Fibroblast of gingiva (primary cell): ENCODE results near the gene CLDN22.
A peak's percentile ranks its signal among the peaks of the same experiment; 100 is the strongest.

Experiments
- DNase-seq: peaks from one replicate; pipeline ENCODE4 v3.0.0-alpha.2; 2011; ENCODE audit warnings: low read depth

CLDN22 gene

DNA sequence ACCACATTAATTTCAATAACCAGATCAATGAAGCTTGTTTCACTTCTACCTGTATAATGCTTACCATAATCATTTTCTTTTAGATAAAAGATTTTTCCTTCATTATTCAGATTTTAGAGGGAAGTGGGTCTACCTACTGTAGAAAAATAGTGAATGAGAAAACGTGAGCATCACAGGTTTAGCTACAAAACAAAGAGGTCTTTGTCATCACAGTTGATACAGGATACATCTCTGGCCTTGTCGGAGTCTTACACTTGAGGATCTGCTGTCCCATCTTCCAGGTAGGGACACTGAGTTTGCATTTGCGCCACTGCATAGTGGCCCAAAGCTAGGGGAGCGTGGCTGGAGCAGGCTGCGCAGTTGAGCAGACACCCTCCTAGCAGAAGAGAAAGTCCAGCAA is 1.4 kb upstream of the CLDN22 start:
- no peak for DNase-seq

DNA sequence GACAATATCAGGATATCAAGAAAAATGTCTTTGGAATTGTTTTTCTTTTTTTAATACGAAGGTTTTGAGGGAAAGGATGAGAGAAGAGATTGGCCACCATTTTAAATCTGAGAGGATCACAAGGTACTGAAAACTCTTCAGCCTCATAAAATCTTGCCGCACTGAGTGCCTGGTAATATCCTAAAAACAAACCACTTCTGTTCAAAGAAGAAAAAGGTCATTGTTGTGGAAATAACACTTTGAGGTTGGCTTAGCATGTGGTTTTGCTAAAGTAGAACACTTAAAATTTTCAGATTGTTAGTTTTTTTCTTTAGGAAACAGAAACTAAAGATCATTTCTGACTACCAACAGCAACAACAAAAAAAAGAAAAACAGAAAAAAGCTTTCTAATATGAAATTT is 1.0 kb upstream of the CLDN22 start:
- DNase-seq, result no peak

DNA sequence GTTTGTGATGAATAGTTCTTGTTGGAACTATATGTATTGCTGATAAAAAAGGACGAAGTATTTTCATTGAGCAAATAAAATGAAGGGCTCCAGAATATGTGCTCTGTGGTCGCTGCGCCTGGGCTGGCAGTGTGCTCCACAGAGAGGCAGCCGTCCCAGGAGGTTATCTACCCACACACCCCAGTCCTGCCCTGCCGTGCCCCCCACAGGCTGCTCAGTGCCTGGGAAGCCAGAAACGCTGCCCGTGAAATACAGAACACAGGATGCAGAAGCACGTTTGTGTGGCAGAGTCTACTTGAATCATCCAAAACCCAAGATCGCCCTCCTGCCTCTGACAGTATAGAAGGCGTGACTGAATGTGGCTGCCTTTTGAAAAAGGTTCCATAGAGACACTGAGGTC is 1.4 kb downstream of the CLDN22 start:
- no peak for DNase-seq

DNA sequence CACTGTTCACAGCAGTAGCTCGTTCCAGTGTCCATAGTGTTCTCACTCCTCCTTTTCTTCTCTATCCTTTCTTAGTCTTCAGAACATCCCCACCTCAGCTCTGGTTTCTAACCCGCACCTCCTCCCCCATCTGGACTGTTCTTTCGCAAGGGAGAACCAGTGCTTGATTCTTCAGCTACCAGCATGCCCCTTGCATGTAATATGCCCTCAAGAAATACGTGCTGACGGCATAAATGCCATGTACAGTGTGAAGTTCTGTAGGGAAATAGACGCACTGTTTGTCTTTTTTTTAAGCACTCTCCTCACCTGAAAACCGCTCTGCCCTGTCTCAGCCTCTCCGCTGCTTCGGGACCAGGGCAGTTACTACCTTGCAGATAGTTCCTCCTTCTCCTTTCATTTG is 5.3 kb downstream of the CLDN22 start:
- DNase-seq, result no peak

DNA sequence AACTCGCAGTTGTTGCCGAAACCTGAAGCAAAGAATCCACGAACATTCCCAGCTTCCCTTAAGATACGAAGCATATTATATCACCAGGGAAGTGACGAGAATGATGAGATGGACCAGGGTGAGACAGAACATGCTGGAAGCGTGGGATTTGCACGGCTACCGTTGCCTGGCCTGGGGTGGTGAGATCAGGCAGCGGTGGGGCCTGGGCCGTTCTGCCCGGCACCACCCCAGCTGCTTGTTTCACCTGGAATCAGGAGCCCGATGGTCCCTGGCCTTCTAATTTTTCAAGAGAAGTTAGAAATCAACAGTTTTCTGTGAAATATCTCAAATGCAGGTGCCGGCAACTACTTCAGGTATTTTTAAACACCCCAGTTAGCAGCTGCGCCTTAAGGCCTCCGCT is 5.7 kb downstream of the CLDN22 start:
- no peak for DNase-seq

DNA sequence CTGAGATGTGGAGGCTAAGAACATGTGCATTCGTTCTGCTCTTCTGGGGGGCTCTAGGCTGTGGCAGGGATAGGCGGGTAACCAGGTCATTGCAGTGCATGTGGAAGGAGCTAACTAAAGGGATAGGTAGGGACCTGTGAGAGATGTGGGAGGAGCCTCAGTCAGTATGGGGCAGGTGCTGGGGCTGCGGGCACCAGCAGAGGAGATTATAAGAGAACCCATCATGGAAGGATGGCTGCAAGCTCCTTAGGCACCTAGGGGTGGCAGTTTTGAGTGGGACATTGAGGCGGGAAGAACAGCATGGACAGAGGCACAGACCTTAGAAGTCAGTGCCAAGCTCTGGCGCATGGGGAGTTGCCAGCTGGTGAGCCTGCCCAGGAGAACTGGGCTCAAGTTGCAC is 7.2 kb downstream of the CLDN22 start:
- no peak for DNase-seq

DNA sequence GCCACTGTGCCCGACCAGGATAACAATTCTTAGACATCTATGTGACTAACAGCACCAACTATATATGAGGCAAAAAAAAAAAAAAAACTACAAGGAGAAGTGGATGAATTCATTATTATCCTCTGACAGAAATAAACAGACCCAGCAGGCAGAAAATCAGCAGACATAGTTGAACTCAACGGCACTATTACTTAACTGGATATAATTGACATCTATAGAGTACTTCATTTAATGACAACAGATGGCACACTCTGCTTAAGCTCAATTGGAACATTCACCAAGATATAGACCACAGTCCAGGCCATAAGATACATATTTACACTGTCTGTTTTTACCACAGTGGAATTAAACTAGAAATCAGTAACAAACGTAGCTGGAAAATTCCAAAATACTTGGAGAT is 13.3 kb downstream of the CLDN22 start:
- no peak for DNase-seq

DNA sequence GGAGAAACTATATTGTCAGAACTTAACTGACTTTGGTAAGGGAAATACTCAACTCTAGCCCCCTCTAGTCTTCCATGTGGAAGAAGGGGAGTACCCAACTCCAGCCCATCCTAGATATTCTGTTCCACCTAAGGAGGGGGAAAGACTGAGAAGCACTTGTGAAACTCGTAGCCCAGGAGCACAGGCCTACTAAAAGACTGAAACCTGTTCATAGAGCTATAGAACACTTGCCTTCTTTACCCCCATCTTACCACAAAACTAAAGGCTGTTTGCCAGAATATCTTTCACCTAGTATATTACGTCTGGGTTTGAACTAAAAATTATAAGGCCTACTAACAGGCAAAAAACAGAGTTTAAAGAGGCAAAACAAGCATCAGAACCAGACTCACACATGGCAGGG is 15.5 kb downstream of the CLDN22 start:
- no peak for DNase-seq

DNA sequence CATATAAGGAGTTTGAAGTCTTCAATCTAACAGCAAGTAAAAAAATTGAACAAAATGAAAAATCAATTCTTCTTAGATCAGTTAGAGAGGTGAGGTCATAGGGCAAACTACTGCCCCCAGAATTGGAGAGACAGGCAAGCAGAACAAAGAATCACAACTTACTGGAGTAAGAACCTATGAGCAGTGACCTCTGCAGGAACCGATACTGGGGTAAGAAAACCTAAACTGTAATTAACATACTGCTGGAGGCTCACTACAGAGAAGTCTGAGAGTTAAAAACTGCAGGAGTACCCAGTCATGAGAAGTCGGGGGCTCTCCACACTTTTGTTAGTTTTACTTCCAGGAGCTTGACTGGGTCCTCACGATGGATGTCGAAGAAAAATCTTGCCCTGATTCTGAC is 16.0 kb downstream of the CLDN22 start:
- no peak for DNase-seq

DNA sequence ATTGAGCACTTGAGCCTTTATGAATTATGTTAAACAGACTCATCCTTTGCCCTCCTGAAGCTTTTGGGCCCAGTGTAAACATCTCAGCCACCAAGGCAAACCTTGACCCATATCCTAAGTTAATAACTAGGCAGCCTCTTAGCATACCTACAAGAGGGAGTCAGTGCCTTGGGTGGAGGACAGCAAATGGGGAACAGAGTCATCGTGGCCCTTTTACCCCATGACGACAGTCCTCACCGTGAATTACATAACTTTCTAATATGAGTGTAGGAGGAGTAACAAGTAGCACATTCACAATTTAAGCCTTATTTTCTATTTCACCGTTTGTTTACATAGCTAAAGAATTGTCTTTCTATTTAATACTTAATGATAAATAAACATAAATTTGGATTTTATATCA is 16.8 kb downstream of the CLDN22 start:
- no peak for DNase-seq

DNA sequence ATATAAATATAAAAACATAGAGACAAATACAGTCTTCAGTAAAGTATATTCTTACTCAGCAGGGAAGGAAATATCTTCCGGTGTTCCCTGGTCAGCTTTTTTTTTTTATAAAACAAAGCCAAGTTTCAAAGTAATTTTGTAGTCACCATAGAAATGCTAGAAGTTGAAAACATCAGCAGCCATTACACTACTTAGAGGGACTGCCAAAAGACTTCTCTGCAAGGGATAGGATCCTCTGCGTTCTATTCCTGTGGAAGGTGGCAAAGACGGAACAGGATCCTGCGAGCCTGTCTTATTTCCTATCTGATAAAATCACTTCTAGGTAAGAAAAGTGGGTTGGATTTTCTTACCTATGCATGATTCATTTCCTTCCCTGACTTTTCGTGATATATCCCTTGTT is 19.4 kb downstream of the CLDN22 start:
- no peak for DNase-seq

DNA sequence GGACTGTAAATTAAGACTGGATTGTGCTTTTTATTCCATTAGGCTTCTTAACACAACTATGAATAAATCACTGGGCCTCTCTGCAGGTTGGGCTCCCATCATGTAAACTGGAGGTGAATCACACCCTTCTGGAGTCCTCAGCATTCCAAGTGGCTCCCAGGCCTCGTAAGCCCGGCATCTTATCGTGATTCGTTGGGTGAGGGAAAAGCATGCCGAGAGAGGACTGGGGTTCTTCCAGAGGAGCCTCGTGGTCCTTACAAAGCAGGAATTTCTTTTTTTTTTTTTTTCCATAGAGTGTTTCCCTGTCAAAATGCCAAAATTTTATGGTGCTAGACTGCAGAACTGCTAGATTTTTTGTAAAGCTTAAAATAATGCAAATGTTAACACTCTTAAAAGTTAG is 20.0 kb downstream of the CLDN22 start:
- DNase-seq, result no peak

DNA sequence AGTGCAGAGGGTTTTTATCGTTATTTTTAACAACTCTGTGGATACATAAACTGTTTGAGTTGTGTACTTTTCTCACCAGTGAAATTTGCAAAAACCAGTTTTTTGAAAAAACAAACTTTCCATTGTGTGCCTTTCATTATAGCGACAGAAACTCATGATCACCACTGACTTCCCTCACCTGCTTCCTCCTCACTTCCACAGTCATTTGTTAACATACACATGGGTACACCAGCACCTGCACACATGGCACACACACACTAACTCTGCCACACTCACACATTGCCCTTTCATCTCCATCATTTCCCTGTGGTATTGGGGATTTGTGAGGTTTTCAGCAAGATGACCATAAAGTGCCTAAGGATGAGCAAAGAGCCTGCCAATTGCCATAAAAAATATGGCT is 20.6 kb downstream of the CLDN22 start:
- no peak for DNase-seq

DNA sequence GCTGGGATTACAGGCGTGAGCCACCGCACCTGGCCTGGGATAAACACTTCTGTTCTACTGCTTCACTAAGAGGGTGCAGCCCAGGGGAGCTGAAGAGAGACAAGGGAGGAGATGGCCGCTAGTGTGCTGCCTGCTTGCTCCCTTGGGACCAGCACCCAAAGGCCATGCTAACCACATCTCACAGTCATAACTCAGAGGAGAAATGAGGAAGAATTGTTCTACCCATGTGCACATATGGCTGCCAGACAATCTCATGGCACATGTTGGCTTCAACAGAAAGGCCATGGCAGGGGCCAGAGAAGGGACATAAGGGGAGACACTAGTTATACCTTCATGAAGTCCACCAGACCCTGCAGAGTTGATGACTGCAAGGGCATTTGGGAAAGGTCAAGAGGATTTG is 22.4 kb downstream of the CLDN22 start:
- DNase-seq, result no peak

DNA sequence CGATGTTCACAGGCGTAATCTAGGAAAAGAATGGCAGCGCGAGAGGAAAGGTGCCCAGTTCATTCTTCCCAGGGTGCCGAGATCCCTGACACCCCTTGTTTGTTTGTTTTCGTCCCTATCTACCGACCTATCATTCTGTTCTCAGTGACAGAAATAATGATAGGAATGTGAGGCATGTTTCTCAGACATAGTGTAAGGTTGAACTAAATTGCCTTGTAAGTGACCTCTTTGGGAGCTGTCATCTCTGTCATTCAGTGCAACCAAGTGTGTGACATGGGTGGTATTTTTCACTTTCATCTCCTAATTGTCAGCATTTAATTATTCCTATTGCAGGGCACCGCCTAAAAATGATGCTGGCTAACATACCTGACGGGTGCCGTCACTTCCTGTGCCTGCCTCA is 24.4 kb downstream of the CLDN22 start:
- no peak for DNase-seq

DNA sequence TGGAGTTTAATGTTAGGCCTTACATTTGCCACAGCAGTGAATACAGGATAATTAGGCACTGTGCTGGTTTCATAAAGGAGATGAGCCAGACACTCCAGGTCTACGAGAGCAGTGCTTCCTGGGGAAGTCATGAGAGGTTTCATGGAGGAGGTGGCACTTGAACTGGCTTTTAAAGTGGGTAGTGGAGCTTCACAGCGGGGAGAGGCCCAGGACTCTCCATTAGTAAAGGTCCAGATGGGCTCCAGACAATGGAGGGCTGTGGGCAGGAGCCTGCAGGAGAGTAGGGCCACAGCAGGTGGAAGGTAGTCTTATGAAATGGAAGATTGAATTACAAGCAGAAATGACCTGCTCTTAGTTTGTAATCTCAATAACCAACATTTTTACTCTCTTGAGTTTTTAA is 29.0 kb downstream of the CLDN22 start:
- DNase-seq, result no peak

DNA sequence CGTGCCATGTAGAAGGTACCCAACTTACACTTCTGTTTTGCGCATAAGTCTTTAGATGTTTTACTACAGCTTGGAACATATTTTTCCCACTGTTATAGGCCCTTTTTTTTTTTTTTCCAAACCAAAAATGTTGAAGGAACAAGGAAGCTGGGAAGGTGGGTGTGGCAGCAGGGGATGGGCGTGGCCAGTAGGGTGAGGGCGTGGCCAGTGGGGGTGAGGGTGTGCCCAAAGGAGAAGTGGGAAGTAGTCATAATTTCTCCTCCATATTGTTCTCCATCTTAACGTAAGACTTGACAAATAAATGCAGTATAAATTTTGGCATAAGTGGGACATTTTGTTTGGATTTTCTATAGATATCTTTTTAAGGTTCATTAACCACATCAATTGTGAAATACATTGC is 30.4 kb downstream of the CLDN22 start:
- DNase-seq, result no peak

DNA sequence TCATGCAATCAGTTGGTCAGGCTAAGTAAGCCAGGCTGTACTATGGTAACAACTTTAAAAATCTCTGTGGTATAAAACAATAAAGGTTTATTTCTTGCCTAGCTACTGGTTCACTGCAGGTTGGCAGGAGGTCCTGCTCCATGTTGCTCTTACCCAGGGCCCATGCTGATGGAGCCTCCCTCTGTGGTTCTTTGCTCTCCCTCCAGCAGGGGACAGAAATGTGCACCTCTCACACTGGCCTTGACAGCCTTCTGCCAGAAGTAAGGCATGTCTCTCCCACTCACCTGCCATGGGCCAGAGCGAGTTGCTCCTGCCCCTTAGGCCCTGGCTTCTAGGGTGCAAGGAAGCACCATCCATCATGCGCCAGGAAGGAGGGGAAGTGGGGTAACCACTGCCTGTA is 31.1 kb downstream of the CLDN22 start:
- DNase-seq, result no peak

DNA sequence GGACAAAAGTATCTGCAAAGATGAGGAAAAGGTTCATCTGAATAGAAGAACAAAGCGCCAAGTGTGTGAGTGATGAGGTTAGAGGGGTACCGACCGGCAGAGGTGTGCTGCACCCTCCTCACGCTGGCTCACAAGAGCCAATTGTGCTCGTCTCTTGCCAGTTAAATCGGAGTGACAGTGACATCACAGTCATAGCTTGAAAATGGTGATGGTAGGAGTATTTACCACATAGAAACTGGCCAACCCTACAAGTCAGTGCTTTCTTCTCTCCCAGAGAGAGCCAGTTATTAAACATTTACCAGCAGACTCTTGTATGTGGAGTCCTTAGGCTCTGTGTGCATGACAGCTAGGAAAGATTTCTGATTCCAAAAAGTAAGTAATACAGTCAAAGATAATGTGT is 32.4 kb downstream of the CLDN22 start:
- DNase-seq, result no peak

DNA sequence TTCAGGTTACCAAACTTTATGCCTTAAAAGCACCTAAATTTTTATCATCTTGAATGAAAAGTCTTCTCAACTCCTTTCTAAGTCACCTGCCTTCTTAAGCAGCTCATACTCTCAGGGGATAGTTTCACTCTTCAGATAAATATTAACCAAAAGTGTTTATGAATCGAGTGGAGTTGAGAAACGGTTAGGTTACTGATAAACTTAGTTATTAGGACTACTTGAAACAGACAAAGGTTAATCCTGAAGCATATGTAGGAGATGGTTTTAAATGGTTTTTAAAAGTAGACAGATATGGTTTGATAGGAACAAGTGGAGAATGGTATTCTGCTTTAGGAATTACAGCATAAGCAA is 32.8 kb downstream of the CLDN22 start:
- DNase-seq, result no peak

DNA sequence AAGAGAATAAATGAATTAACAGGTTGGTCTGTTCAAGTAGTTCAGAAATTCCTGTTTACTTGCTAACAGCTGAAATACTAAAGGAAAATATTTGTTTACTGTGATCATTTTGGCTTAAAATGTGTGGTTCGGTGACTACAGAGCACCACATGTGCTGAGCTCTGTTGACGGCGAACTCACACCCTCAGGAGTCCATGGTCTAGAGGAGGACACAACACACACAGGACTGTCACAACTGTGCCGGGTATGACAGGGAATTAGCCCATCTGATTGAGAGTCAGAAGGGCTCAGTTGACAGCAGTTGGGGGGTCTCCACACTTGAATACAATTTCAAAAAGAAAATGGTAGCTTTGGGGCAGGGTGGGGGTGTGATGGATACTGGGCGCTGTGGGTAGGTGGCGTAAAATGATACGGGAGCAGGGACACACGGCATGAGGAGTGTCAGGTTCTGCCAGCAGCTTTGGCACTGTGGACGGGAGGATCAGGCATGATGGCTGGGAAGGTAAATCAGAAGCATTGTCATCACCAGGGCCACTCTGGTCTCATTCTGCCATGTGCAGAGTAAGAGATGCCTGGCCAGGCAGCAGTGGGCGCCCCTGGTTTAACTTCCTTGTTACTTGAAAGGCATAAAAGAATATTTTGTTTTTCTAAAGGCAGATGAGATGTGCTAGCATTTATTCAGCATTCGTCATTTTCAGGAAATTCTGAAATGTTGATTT is 33.3 kb downstream of the CLDN22 start:
- no peak for DNase-seq

DNA sequence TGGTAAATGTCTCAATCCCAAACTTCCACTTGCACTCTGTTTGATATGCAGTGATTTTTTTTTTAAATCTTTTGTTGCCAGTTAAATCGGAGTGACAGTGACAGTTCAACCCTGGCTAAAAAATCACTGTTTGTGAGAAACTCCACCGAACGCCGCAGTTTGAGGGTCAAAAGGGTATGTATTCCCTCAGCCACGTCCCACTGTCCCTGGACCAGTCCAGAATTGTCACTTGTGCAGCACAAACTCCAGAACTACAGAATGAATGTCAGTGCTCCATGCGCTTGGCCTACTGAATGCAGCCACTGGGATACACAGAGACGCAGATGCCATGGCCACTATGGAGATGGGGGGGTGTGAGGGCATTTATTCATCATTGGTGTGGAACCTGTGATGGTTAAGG is 34.2 kb downstream of the CLDN22 start:
- no peak for DNase-seq

DNA sequence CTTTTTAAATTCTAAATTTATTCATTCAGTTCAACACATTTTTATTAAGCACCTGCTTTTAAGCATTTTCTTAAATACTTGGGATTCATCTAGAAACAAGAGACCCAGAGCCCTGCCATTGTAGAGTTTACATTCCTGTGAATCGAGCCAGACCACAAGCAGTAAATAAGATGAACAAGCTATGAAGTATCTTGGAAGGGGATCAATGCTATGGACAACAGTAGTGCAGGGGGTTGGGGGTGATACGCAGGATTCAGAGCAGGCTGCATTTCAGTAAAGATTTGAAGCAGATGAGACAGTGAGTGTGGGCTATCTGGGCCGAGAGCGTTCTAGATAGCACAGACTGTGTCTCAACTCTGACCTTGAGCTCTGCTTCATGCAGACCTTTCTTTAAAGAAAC is 35.1 kb downstream of the CLDN22 start:
- peak; percentile 65 for DNase-seq

DNA sequence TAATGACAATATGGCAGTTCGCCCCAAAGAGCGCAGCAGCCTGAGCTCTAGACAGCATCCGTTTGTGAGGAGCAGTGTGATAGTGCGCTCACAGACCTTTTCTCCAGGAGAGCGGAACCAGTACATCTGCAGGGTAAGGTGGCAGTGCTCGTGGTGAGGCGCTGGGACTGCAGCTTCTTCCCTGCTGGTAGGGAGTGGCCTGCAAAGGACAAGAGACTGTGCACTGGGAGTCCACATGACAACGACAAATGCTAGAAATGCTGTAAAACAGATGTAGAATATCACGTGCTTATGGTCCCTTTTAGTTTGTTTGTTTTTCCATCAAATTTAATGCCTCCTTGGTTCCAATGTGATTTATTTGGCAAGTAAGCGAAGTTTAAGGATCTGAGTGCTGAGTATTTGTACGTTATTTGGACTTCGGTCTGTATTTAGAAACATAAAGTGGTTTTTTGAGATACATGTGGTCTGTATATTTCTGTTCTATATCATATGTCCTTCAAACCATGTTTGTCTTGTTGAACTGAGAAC is 35.8 kb downstream of the CLDN22 start:
- peak; percentile 3 for DNase-seq

DNA sequence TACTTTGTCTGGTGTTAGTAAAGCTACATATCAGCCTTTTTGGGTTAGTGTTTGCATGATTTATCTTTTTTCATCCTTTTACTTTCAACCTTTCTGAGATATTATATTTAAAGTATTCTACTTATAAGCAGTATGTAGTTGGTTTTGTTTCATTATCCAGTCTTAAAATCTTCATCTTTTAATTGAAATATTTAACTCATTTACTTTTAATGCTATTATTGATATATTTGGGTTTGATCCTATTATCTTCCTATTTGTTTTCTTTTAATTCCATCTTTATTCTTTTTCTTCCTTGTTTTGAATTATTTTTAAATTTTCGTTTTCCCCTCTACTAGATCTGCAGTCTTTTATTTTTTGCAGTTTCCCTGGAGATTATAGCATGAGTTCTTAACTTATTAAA is 44.0 kb downstream of the CLDN22 start:
- DNase-seq, result no peak
